ENCODE data around the gene ERGIC3.

Gene ERGIC3

DNA sequence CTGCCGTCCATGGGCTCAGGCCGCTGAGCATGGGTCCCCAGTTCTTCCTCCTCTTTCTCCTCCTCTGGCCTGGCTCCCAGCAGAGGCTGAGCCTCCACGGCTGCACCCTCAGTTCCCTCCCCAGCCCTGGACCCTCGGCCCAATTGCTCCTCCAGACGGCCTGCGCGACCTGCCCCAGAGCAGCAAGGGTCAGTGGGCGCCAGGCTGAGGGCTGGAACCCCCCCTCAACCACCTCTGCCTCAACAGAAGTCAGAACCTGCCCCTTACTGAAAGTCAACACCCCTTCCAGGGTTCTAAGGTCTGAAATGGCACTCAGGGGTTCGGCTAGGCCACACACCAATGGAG is 57.9 kb downstream of the ERGIC3 start:
- DNase-seq, result no peak

GRCh38 chr20:35600176-35600992 is 58.5 kb downstream of the ERGIC3 start:
- DNase-seq, result no peak

DNA sequence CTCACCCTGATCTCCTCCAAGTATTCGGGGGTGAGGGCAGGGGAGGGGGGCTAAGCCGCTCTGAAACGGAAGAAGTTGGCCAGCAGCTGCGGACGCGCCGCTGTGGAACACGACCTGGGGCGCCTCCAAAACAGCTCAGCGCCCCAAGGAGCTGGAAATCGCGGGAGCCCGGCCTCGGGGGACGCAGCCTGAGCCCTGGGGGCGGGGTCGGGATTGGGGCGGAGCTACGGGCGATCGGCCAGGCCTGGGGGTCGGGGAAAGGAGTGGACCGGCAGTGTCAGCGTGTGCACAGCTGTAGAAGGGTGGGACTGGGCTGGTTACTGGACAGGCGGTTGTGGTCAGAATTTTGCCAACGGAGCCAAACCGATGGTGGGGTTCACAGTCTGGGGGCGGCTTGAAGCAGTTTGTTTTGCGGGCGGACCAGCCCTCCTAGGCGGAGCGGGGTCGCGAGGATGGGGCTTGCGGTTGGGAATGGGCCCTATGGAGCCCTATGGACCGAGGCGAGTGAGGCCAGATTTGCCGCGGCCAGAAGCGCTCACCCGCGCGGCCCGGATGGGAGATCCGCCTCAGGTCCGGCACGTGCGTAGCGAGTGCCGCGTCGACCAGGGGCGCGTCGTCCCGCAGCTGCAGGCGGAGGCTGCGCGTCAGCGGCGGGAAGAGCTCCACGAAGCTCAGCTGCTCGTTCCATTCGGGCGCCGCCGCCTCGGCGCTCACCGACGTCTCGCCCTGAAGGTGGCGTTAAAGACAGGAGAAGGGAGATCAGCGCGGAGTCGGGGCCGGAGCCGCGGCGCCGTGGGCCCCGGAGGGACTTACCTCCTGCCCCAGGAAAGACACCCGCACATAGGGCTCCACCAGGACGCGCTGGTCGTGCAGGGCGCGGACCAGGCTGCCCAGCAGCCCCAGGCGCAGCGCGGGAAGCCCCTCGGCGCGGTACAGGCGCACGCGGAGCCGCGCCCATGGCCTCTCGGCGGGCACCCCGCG is 59.4 kb downstream of the ERGIC3 start:
- peak; percentile 86 for DNase-seq

GRCh38 chr20:35601990-35602389 is 60.1 kb downstream of the ERGIC3 start:
- no peak for DNase-seq

- DNase-seq, result no peak
Measured at GRCh38 chr20:35602851-35603495, 61.1 kb downstream of the ERGIC3 start.

DNA sequence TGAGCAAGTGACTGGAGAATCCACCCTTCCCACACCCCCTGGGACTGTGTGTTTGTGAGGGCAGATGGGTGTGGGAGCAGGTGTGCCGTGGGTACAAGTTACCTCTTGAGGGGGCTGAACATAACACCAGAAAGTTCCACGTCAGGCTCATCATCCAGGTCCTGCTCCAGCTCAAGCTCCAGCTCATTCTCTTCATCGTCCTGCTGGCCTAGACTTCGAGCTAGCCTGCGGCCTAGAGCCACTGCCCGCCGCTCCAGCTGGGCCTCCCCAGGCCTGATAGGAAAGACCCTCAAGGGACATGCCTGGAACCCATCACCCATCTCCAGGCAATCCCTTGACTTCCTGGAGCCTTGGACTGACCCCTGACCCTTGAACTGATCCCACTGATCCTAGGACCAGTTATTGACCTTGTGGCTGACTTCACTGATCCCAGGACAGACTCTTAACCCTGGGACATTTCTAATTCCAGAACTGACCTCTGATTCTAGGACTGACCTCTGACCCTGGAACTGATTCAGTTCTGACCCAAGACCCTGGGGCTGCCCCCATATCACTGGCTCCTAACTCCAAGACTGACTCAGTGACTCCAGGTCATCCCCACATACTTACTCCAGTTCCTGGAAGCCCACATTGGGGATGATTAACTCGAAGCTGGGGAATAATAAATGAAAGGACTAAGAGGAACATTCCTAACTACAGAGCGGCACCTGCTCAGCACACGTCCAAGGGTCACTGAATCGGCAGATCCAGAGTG is 62.0 kb downstream of the ERGIC3 start:
- no peak for DNase-seq

DNA sequence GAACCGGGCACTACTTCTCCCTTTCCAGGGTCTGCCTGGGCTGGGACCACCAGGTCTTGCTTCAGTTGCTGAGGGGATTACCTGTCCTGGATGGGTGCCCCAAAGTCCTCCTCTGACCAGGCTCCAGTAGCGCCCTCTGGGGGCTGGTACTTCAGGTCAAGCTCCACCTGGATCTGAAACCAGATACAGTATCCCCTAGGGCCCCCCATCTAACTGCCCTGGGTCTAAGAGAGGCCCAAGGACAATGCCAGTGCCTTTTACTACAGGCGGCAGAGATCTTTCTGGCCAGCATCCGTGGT is 62.5 kb downstream of the ERGIC3 start:
- DNase-seq, result peak; percentile 47

DNA sequence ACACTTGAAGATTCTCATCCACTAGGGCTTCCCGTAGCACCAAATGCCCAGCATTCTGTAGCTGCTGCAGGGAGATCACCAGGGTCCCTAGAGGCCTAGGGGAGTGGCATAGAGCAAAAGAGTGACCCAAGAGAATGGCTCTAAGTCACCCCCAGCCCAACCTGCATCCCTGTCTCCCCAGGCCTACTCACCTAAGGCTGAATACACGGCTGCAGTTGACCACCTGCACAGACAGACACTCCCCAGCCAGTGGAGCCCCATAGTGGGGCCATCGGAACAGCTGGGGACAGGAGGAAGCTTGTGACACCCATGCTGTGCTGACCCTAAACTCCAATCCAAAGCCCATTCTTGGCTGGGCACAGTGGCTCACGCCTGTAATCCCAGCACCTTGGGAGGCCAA is 64.2 kb downstream of the ERGIC3 start:
- DNase-seq, result no peak
